ENCODE data around the gene ARMC8.

GRCh38 chr3:138257986-138258385, 70.9 kb downstream of the ARMC8 start:
- TF ChIP-seq TAF1 (IDR thresholded peaks at IDR 0.05; ENCODE audit: borderline replicate concordance, insufficient read depth, low read length) (no peak), POLR2AphosphoS5 (IDR thresholded peaks at IDR 0.05; ENCODE audit: low read depth, low read length) (no peak), SIN3A (IDR thresholded peaks at IDR 0.05; ENCODE audit: borderline replicate concordance, insufficient read depth, low read length) (no peak), FOXP2 (optimal IDR thresholded peaks at IDR 0.05; ENCODE audit: borderline replicate concordance, extremely low read depth, extremely low read length, insufficient read depth) (no peak)
- TF ChIP-seq, protein P1, sequence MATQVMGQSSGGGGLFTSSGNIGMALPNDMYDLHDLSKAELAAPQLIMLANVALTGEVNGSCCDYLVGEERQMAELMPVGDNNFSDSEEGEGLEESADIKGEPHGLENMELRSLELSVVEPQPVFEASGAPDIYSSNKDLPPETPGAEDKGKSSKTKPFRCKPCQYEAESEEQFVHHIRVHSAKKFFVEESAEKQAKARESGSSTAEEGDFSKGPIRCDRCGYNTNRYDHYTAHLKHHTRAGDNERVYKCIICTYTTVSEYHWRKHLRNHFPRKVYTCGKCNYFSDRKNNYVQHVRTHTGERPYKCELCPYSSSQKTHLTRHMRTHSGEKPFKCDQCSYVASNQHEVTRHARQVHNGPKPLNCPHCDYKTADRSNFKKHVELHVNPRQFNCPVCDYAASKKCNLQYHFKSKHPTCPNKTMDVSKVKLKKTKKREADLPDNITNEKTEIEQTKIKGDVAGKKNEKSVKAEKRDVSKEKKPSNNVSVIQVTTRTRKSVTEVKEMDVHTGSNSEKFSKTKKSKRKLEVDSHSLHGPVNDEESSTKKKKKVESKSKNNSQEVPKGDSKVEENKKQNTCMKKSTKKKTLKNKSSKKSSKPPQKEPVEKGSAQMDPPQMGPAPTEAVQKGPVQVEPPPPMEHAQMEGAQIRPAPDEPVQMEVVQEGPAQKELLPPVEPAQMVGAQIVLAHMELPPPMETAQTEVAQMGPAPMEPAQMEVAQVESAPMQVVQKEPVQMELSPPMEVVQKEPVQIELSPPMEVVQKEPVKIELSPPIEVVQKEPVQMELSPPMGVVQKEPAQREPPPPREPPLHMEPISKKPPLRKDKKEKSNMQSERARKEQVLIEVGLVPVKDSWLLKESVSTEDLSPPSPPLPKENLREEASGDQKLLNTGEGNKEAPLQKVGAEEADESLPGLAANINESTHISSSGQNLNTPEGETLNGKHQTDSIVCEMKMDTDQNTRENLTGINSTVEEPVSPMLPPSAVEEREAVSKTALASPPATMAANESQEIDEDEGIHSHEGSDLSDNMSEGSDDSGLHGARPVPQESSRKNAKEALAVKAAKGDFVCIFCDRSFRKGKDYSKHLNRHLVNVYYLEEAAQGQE (IDR thresholded peaks at IDR 0.05; ENCODE audit: insufficient read depth in 1 of 2, low read depth in 2 of 2, low read length in 2 of 2) = no peak

All from PFSK-1 (cell line).